Chondrocyte (in vitro differentiated cells): ENCODE results near the gene MYBBP1A. TPM values are rescaled to one million over a fixed set of nuclear protein-coding genes. Genes with fewer than 3 reads are reported as not detected.
A peak's percentile ranks its signal among the peaks of the same experiment; 100 is the strongest.

Experiments used
- DNase-seq: peaks from one replicate; pipeline ENCODE4 v3.0.0; 2021; ENCODE audit warnings: mixed read lengths, low spot score
- H3K27ac Mint-ChIP-seq: one replicate; pipeline ENCODE4 v1.8.0; 2021; ENCODE audit warnings: mild to moderate bottlenecking, moderate library complexity, mixed read lengths; ENCODE audit not compliant: unreplicated experiment
- H3K27me3 Mint-ChIP-seq: 2 replicates; pipeline ENCODE4 v1.8.0; 2021; ENCODE audit warnings: low read depth, mixed read lengths
- H3K36me3 Mint-ChIP-seq: 2 replicates; pipeline ENCODE4 v1.8.0; 2021; ENCODE audit warnings: low read depth, mixed read lengths
- H3K4me1 Mint-ChIP-seq: 2 replicates; pipeline ENCODE4 v1.8.0; 2021; ENCODE audit warnings: low read depth, mild to moderate bottlenecking, mixed read lengths
- H3K4me3 Mint-ChIP-seq: one replicate; pipeline ENCODE4 v1.8.0; 2021; ENCODE audit warnings: mild to moderate bottlenecking, moderate library complexity, mixed read lengths; ENCODE audit not compliant: unreplicated experiment
- H3K9me3 Mint-ChIP-seq: 2 replicates; pipeline ENCODE4 v1.8.0; 2021; ENCODE audit warnings: low read depth, mixed read lengths
- total RNA-seq: library from RNA; stranded (reverse); gene quantifications from 3 replicates; pipeline ENCODE4 v1.2.1, GENCODE V29; 2021
- TF ChIP-seq, protein P1 (sequence below): fragments of 200-600 bp; sonication (generic); IDR thresholded peaks from 2 replicates; pipeline ENCODE4 v1.5.0; 2021; ENCODE audit warnings: antibody characterized with exemption, mild to moderate bottlenecking, moderate library complexity

MYBBP1A gene
- total RNA-seq, 1 donor from 2014 or later = 33.6 TPM

DNA sequence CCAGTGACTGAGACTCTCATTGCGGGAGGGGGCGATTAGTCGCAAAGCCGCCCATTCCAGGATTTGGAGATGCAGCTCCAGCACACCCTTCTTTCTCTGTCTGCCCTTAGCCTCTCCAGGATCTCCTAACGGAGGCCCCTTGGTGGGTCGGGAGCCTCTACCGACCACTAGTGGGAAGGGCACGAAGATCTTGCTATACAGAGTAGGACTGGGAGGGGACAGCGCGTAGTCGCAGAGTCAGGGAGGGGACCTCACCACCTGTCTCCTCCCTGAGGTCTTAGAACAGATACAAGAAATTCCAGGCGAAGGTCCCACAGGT lies 28.6 kb upstream of the MYBBP1A start:
- TF ChIP-seq, protein P1, sequence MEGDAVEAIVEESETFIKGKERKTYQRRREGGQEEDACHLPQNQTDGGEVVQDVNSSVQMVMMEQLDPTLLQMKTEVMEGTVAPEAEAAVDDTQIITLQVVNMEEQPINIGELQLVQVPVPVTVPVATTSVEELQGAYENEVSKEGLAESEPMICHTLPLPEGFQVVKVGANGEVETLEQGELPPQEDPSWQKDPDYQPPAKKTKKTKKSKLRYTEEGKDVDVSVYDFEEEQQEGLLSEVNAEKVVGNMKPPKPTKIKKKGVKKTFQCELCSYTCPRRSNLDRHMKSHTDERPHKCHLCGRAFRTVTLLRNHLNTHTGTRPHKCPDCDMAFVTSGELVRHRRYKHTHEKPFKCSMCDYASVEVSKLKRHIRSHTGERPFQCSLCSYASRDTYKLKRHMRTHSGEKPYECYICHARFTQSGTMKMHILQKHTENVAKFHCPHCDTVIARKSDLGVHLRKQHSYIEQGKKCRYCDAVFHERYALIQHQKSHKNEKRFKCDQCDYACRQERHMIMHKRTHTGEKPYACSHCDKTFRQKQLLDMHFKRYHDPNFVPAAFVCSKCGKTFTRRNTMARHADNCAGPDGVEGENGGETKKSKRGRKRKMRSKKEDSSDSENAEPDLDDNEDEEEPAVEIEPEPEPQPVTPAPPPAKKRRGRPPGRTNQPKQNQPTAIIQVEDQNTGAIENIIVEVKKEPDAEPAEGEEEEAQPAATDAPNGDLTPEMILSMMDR = peak; percentile 73
- Mint-ChIP-seq H3K36me3 (no peaks in the 10 kb centered on the region), H3K9me3 (no peaks in the 10 kb centered on the region), H3K27me3 (peaks cover 43% of the 10 kb centered on the region), H3K27ac (no peak overlapping the region), H3K4me1 (peaks cover 4% of the 10 kb centered on the region), H3K4me3 (peak overlapping the region; percentile 69)
- no peak for DNase-seq

DNA sequence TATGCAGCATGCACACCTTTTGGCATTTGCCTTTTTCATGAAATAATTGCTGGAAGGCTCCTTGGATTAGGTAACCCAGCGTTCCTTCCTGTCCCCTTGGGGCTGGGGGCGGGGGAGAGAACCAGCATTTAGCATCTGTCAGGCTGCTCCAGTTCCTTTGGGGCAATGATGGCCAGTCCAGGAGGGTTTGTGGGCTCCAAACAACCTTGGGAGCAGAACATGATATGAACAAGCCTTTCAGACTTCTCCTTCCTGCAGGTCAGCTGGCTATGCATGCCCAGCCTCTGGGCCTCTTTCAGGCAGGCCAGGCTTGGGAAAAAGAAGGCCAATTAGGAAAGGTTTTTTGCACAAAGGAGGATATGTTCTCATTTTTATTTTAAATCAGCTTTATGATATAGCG lies 28.0 kb upstream of the MYBBP1A start:
- H3K4me3 Mint-ChIP-seq = no peak overlapping the region
- DNase-seq = no peak

DNA sequence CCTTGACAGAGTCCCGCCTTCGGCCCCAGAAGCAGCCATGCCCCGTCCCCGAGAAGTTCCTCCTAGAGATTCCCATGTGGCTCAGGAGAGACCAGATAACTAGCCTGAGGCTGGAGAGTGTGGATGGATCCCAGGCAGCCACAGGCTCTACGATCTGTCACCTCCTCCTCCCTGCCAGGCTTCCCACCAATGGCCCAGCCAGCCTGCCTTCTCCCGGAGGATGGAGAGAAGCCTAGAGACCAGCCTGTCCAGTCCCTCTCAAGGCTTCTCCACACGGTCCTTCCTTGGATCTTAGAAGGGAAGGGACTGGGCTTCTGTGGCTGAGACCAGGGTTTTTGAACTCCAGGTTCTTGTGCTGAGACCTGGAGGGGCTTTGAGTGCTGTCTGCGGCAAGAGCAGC lies 27.5 kb upstream of the MYBBP1A start:
- H3K27ac Mint-ChIP-seq = no peak overlapping the region
- H3K27me3 Mint-ChIP-seq = peaks cover 43% of the 10 kb centered on the region

More for the DNA sequence above, 28.0 kb upstream of the MYBBP1A start:
- no peaks in the 10 kb centered on the region for H3K36me3 Mint-ChIP-seq
- no peaks in the 10 kb centered on the region for H3K9me3 Mint-ChIP-seq
- H3K4me1 Mint-ChIP-seq = peaks cover 4% of the 10 kb centered on the region
- TF ChIP-seq, protein P1 = no peak
- no peak overlapping the region for H3K27ac Mint-ChIP-seq
- H3K27me3 Mint-ChIP-seq = peaks cover 43% of the 10 kb centered on the region

DNA sequence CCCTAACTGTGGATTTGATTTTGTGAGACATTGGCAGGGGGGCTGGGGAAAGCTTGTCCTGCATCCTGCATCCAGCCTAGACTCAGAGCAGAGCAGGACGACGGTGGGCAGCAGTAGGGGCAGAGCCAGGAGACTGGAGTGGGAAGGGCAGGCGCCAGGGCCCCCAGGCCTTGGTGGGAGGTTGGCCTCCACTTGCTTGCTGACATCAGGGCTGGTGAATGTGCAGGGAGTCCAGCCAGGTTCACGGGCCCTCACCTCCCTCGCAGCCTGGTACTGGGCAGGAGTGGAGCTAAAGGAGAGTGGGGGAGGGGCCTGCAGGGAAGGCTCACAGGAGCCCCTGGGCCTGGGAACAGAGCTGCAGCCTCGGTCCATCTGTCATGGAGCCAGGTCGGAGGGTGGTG lies 26.9 kb upstream of the MYBBP1A start:
- H3K9me3 Mint-ChIP-seq = no peaks in the 10 kb centered on the region
- no peak for DNase-seq
- H3K4me3 Mint-ChIP-seq = no peak overlapping the region
- no peaks in the 10 kb centered on the region for H3K36me3 Mint-ChIP-seq
- TF ChIP-seq, protein P1 = no peak
- H3K4me1 Mint-ChIP-seq = peaks cover 5% of the 10 kb centered on the region
- H3K27ac Mint-ChIP-seq = no peak overlapping the region
- H3K27me3 Mint-ChIP-seq = peaks cover 43% of the 10 kb centered on the region

More for the DNA sequence above, 27.5 kb upstream of the MYBBP1A start:
- Mint-ChIP-seq H3K4me1 (peaks cover 4% of the 10 kb centered on the region), H3K36me3 (no peaks in the 10 kb centered on the region), H3K9me3 (no peaks in the 10 kb centered on the region), H3K4me3 (no peak overlapping the region)
- DNase-seq = no peak
- TF ChIP-seq, protein P1 = no peak

DNA sequence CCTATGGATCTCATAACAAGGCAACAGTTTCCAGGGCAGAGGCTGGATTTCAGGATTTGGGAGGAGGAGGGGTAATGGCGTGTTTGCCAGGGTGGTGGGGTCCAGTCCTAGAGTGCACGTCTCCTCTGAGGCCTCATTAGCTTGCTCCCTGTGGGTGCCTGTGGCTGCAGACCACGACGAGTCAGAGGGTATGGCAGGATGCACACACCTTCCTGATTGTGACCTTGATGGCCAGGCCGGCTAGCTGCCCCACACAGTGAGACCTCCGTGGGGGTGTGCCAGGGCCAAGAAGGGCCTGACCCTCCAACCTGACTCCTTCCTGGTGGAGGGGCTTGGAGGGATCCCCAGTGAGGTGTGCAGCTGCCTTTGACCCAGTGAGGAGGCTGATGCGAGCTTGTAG lies 25.1 kb upstream of the MYBBP1A start:
- Mint-ChIP-seq H3K4me1 (peaks cover 13% of the 10 kb centered on the region), H3K27me3 (peaks cover 33% of the 10 kb centered on the region), H3K9me3 (no peaks in the 10 kb centered on the region), H3K36me3 (no peaks in the 10 kb centered on the region), H3K27ac (no peak overlapping the region), H3K4me3 (no peak overlapping the region)
- no peak for DNase-seq
- TF ChIP-seq, protein P1 = no peak
